IPS-18c (cell line): Measurements from ENCODE around the gene SLC2A10.

Experiments
- H3K4me3 ChIP-seq: 2 replicates; pipeline ENCODE4 v1.7.0; 2013; ENCODE audit warnings: low read depth, mild to moderate bottlenecking, low read length, moderate library complexity; ENCODE audit not compliant: insufficient read depth
- H3K9me3 ChIP-seq: one replicate; pipeline ENCODE4 v1.6.1; 2013; ENCODE audit warnings: mild to moderate bottlenecking, low read length, moderate library complexity; ENCODE audit not compliant: control insufficient read depth, insufficient read depth

Gene SLC2A10

DNA sequence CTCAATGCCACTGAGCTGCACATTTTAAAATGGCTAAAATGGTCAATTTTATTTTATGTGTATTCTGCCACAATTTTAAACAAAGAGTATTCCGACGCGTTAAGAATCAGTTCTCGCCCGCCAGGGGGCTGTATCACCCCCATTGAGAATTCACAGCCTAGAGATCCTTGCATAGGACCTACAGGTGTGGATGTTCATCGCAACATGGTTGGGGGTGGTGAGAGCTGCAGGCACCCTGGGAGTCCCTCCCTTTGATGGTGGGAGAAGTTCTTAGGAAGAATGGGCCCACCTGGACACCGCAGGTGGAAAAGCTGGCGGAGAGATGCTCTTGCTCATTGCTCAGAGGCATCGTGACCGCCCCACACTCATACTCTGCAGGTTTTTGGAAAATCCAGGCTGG is 63.5 kb downstream of the SLC2A10 start:
- Histone ChIP-seq H3K4me3 (no peak overlapping the region), H3K9me3 (peaks cover 3% of the 10 kb centered on the region)

DNA sequence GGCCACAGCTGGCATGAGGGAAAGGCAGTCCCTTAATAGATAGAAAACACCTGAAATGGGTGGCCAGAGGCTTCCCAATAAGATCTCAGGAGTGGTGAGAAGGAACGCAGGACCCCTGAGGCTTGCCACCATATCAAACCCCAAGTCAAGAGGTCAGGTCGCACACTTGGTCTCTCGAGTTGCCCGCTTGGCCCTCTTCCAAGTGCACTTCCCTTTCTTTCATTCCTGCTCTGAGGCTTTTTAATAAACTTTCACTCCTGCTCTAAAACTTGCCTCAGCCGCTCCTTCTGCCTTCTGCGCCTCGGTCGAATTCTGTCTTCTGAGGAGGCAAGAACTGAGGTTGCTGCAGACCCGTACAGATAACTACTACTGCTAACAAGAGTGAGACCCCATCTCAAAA is 64.2 kb downstream of the SLC2A10 start:
- H3K9me3 ChIP-seq = peaks cover 3% of the 10 kb centered on the region
- no peak overlapping the region for H3K4me3 ChIP-seq

- no peak overlapping the region for H3K4me3 ChIP-seq
- H3K9me3 ChIP-seq = peaks cover 3% of the 10 kb centered on the region
Observed at GRCh38 chr20:46774236-46774635, 64.8 kb downstream of the SLC2A10 start.

DNA sequence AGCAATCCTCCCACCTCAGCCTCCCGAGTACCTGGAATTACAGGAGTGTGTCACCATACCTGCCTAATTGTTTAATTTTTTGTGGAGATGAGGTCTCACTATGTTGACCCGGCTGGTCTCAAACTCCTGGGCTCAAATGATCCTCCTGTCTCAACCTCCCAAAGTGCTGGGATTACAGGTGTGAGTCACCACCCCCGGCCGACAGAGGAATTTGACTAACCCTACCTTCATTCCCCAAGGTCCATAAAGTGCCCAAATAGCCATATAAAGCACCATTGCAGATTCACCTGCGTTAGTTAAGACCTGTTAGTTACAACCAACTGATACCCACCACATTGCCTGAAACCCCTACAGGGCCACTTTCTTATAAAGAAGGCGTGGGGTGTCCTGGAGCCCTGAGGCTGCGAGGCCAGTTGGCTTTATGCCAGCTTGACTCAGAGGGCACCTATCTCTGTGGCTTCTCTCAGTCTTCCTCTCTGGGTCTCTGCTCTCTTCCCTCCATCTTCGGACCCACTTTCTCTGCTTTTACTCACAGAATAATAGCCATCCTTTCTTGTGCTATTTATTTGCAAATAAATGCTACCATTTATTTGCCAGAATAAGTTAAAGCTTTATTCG is 65.6 kb downstream of the SLC2A10 start:
- H3K9me3 ChIP-seq = peaks cover 3% of the 10 kb centered on the region
- no peak overlapping the region for H3K4me3 ChIP-seq

DNA sequence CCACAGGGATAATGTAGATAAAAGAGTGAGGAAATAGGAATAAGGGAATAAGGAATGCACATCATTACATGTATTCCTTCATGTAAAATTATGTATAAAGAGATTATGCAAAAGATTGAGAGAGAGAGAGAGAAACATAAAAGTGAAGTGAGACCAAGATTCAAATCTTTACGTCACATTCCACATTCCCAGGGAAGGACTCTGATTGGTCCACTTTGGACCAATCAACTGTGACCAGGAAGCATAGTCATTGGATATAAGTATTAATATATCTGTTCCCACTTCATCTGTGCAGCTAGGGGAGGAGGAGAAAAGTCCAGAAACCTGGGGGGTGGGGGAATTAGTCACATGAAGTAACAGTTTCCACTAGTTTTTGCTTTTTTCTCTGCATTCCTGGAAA is 66.4 kb downstream of the SLC2A10 start:
- Histone ChIP-seq H3K9me3 (peaks cover 3% of the 10 kb centered on the region), H3K4me3 (no peak overlapping the region)

DNA sequence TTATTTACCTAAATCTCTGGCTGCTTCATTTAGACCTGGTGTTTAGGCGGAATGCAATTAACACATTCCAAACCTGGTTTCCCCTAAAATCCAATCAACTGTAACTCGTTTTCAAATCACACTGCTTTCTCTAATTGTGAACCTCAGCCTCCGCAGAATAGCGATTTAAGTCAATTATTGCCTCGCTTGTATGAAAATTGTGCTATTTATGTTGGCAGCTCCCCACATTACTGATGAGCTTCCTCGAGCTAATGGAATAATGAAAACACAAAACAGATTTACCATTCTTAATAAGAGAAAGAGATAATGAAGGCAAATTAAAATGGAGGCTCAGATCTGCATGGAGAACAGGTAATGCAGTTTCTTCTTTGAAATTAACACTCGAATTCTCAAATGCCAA is 67.9 kb downstream of the SLC2A10 start:
- H3K9me3 ChIP-seq = peaks cover 3% of the 10 kb centered on the region
- H3K4me3 ChIP-seq = no peak overlapping the region

DNA sequence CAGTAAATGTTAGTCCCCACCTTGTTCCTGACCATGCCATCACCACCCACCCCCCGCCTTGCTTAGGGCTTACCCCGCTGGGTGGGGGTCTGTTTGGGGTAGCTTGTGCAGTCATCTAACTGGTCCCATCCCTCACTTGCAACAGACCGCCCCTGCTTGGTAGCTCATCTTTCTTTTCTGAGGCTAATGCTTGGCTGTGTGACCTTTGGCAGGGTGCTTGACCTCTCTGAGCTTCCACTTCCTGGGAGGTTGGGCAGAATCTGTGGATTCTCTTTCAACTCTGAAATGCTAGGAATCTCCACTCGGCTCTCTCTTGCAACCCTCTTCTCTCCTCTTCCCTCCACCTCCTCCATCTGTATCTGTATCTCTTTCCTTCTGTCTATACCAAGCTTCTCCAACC is 70.4 kb downstream of the SLC2A10 start:
- H3K4me3 ChIP-seq = no peak overlapping the region
- H3K9me3 ChIP-seq = peaks cover 3% of the 10 kb centered on the region

DNA sequence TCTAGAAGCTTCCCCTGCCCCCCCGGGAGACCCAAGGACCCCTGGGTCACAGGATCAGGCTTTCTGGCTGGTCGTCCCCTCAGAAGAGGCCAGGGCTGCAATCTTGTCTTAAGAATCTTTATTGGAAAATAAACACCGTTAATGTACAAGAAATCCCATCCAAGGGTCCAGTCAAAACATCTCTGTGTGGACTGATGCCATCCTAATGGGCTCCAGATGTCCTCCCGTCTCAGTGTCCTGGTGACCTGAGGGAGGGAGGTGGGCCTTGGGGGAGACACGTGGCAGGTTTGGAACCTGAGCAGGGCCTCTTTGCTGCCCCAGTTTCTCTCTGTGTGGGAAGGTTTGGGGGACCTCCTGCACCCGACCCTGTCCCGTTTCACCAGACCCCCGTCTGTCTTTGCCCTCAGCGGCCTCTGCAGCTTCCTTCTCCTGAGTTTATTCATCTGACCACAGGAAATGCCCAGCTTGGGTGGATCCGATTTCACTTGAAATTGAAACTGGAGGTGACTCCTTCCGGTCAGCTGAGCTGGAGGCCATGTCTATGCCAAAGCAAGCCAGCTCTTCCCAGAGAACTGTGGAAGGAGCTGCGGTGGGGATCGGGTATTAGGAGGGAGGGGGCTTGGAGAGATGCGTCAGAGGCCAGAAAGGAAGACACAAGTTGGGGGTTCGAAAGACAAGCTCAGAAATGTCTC is 75.1 kb downstream of the SLC2A10 start:
- no peak overlapping the region for H3K4me3 ChIP-seq
- no peaks in the 10 kb centered on the region for H3K9me3 ChIP-seq
